Ectodermal cell (in vitro differentiated cells): ENCODE measurements around the gene KCNJ1.

Experiments
- H3K27ac ChIP-seq: 2 replicates; pipeline ENCODE4 v1.7.0; 2013; ENCODE audit warnings: mild to moderate bottlenecking, low read depth, low read length; ENCODE audit not compliant: insufficient read depth, poor library complexity, severe bottlenecking
- H3K27me3 ChIP-seq: 2 replicates; pipeline ENCODE4 v1.7.0; 2013; ENCODE audit warnings: mild to moderate bottlenecking, low read length; ENCODE audit not compliant: insufficient read depth, control insufficient read depth, poor library complexity, severe bottlenecking
- H3K36me3 ChIP-seq: one replicate; pipeline ENCODE4 v1.7.0; 2013; ENCODE audit warnings: low read length; ENCODE audit not compliant: control insufficient read depth, insufficient read depth
- H3K4me1 ChIP-seq: one replicate; pipeline ENCODE4 v1.7.0; 2013; ENCODE audit warnings: low read length; ENCODE audit not compliant: control insufficient read depth, insufficient read depth
- H3K4me3 ChIP-seq: 2 replicates; pipeline ENCODE4 v1.7.0; 2013; ENCODE audit warnings: low read depth, low read length, control low read depth; ENCODE audit not compliant: insufficient read depth
- H3K9me3 ChIP-seq: 2 replicates; pipeline ENCODE4 v1.7.0; 2013; ENCODE audit warnings: mild to moderate bottlenecking, low read length, moderate library complexity; ENCODE audit not compliant: control insufficient read depth
- WGBS, 2 experiments: methylation state at CpG; one replicate each; pipeline ENCODE4 v1.1.7; 2013; ENCODE audit warnings: missing lambda C conversion rate in 2 of 2; 5-methylcytosine and 5-hydroxymethylcytosine counted together

The KCNJ1 gene

DNA sequence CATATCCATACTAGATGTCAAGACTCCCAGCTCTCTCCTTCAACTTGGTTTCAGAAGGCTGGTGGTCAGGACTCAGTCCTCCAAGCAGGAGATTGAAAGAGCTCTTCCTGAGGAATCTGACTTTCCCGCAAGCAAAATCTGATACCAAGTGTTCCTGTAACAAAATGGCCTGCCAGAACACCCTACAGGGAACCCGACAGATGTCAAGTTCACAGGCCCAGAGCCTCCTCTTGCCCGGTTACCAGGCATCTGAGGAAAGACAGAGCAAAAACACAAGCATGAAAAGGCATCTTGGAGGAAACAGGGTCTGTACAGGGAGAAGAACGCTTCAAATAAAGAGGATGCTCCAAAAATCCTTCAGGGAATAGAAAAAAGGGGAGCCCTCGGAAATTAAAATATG, 15.4 kb upstream of the KCNJ1 start:
- Histone ChIP-seq H3K4me3 (no peak overlapping the region), H3K27ac (no peak overlapping the region), H3K27me3 (peaks cover 24% of the 10 kb centered on the region), H3K9me3 (no peaks in the 10 kb centered on the region), H3K4me1 (peaks cover 12% of the 10 kb centered on the region), H3K36me3 (no peaks in the 10 kb centered on the region)
- WGBS, 2 experiments, result 91 to 92% methylated on average over 5 of the region's 5 CpGs

DNA sequence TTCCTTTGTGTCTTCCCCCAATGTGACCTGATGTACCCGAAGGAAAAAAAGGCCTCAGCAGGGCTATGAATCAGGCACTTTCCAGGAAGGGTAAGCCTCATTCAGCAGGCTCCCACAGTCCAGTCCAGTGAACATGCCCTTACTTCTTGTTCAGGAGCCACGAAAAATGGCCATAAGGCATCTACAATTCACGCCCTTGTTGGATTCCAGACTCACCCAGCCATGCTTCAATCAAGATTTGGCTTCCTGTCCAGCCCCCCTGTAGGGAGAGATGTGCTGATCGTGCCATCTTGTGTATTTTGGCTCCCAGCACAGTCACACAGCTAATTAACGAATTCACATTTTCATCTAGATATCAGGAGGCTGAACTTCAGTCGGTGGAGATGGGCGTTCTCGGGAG, 14.1 kb upstream of the KCNJ1 start:
- H3K36me3 ChIP-seq, result no peaks in the 10 kb centered on the region
- 90 to 92% methylated on average over 8 of the region's 8 CpGs for WGBS, 2 experiments
- peaks cover 12% of the 10 kb centered on the region for H3K4me1 ChIP-seq
- H3K27ac ChIP-seq, result no peak overlapping the region
- no peak overlapping the region for H3K4me3 ChIP-seq
- peaks cover 12% of the 10 kb centered on the region for H3K27me3 ChIP-seq
- H3K9me3 ChIP-seq, result no peaks in the 10 kb centered on the region

DNA sequence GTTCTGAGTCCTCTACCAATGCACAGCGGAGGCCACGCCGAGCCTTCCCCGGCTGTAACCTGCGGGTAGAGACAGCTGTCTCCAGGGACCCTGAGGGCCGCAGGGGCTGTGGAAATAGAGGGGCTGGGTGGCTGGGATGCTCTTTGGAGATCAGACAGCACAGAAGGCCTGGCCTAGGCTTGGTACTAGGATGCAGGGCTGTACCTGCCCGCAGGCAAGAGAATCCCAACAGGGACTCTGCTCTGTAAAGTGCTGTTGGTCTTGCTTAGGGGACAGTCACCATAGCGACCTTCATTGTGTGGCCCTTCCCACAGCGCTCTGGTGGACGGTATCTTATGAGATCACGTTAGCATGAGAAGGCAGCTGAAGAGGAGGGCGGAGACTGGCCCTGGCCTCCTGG, 12.7 kb upstream of the KCNJ1 start:
- Histone ChIP-seq H3K27ac (no peak overlapping the region), H3K4me3 (no peak overlapping the region), H3K36me3 (no peaks in the 10 kb centered on the region), H3K4me1 (peaks cover 12% of the 10 kb centered on the region), H3K27me3 (peaks cover 8% of the 10 kb centered on the region), H3K9me3 (no peaks in the 10 kb centered on the region)
- WGBS, 2 experiments, result 67 to 71% methylated on average over 12 of the region's 12 CpGs

DNA sequence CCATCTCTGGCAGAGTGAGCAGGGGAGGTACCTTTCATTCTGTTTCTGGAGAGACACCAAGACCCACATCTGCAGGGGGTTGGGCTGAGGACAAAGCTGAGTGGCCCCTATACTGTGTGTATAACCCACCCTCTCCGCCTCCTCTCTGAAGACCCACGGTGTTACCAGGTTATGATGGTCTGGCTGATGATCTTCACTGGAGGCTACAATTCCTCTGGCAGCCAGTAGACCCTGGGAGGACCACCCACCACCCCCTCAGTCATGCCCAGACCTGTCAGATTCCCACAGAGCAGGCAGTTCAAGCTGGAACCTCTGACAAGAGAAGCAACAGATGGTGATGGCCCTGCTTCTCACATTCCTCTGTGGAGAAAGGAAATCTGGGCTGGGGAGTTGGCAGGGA, 11.4 kb upstream of the KCNJ1 start:
- 90 to 96% methylated on average over 2 of the region's 2 CpGs for WGBS, 2 experiments
- Histone ChIP-seq H3K4me1 (peaks cover 12% of the 10 kb centered on the region), H3K27ac (no peak overlapping the region), H3K4me3 (no peak overlapping the region), H3K27me3 (peaks cover 8% of the 10 kb centered on the region), H3K36me3 (no peaks in the 10 kb centered on the region), H3K9me3 (no peaks in the 10 kb centered on the region)

DNA sequence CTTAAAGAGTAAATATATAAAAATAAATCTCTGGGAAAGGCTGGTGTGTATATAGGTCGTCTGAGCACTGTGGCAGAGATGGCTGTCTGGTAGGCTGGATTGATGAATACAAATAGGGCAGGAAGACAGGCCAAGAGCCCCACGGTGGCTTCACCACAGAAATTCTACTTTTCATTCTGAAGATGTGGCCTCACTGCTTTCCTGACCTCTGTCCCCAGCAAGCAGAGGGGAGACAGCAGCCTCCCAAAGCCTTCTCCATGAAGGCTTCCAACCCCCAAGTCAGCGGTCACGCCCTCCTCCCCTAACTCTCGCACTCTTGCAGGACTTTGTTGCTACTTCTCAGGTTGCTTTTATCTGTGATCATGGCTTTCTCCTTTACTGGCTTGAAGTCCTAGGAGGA, 10.6 kb upstream of the KCNJ1 start:
- no peaks in the 10 kb centered on the region for H3K9me3 ChIP-seq
- H3K27me3 ChIP-seq, result peaks cover 5% of the 10 kb centered on the region
- no peak overlapping the region for H3K4me3 ChIP-seq
- WGBS, 2 experiments, result 88 to 89% methylated on average over 5 of the region's 5 CpGs
- H3K36me3 ChIP-seq, result no peaks in the 10 kb centered on the region
- no peak overlapping the region for H3K27ac ChIP-seq
- H3K4me1 ChIP-seq, result peaks cover 14% of the 10 kb centered on the region

DNA sequence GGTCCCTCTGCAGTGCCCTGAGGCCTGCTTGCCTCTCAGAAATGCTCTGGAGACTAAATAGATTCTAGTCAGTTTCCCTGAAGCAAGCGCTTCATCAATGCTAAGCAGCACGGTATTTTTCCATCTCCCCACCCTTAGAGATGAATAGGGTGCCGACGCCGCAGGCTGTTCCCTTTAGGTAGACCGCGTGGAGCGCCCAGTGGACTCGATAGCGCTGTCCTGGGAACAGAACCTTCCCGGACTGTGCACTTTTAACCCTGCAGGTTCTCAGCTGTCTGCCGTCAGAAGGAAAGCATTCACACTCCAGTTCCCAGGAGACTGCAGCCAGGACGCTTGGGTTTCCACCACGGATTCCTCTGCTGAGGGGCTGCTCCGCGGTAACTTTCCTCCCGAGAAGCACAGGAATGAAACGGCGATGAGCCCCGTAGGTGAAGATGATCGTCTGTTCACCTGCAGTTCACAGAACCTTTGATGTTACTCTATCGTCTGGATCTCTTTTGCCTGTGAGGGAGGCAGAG, 9.1 kb upstream of the KCNJ1 start:
- Histone ChIP-seq H3K4me3 (no peak overlapping the region), H3K4me1 (peaks cover 27% of the 10 kb centered on the region), H3K27me3 (no peaks in the 10 kb centered on the region), H3K9me3 (no peaks in the 10 kb centered on the region), H3K36me3 (no peaks in the 10 kb centered on the region), H3K27ac (no peak overlapping the region)
- 94 to 95% methylated on average over 22 of the region's 22 CpGs for WGBS, 2 experiments

DNA sequence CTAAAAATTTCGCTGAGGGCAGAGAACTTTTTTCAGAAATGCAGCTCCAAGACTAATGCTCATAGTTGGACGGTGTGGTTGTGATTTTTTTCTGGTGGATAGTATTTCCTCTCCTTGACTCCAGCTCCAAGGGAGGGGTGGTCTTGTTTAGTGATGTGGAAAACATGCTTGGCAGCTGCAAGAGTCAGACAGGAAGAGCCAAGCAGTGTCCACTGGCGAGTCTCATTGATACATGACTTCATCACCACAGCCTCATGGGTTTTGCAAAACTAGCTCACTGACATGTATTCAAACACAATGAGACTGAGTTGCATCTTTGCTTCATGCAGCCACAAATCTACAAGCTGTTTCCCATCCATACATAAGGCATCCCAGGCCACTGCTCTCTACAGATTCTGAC, 7.3 kb upstream of the KCNJ1 start:
- no peaks in the 10 kb centered on the region for H3K27me3 ChIP-seq
- no peaks in the 10 kb centered on the region for H3K36me3 ChIP-seq
- H3K27ac ChIP-seq, result no peak overlapping the region
- WGBS, 2 experiments, result 85 to 89% methylated on average over 3 of the region's 3 CpGs
- no peak overlapping the region for H3K4me3 ChIP-seq
- peaks cover 28% of the 10 kb centered on the region for H3K4me1 ChIP-seq
- no peaks in the 10 kb centered on the region for H3K9me3 ChIP-seq

DNA sequence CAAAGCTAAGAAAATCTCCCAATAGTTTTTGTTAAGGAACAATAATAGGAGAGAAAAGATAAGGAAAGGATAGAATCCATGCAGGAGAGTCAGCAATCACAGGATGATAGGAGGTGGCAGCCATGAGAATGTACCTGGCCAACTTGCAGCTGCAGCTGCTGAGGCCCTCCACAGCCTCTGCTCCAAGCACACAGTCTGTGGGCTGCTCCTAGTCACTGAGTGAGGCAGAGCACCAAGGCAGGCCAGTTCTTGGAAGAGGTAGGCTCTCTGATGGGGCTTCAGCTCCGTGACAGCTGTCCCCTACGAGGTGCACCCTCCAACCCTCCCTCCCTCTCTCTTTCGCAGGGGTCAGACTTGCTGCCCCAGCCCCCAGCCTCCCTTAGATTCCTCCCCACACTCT, 5.5 kb upstream of the KCNJ1 start:
- H3K9me3 ChIP-seq, result no peaks in the 10 kb centered on the region
- H3K27me3 ChIP-seq, result no peaks in the 10 kb centered on the region
- WGBS, 2 experiments, result 49 to 51% methylated on average over 3 of the region's 3 CpGs
- no peak overlapping the region for H3K27ac ChIP-seq
- H3K4me3 ChIP-seq, result no peak overlapping the region
- peaks cover 24% of the 10 kb centered on the region for H3K4me1 ChIP-seq
- H3K36me3 ChIP-seq, result no peaks in the 10 kb centered on the region

DNA sequence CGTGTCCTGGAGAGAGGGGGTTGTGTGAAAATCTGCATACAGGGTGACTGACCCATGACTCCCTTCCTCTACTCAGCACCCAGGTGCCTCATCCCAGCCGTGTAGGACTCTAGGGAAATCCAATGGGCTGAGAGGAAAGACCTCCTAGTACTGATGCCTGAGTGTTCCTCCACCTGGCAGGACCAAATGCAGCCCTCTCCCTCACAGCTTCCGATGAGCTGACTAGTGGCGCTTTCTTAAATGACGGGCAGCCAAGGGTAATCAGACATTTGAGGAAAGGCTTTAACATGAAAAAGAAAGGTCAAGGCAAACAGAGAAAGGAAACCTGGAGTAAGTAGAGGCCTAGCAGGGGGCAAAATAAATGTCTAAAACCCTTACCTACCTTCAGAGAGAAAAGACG, 5.0 kb upstream of the KCNJ1 start:
- no peaks in the 10 kb centered on the region for H3K27me3 ChIP-seq
- peaks cover 24% of the 10 kb centered on the region for H3K4me1 ChIP-seq
- WGBS, 2 experiments, result 40 to 54% methylated on average over 5 to 6 of the region's 6 CpGs
- H3K27ac ChIP-seq, result no peak overlapping the region
- no peaks in the 10 kb centered on the region for H3K36me3 ChIP-seq
- no peak overlapping the region for H3K4me3 ChIP-seq
- no peaks in the 10 kb centered on the region for H3K9me3 ChIP-seq

DNA sequence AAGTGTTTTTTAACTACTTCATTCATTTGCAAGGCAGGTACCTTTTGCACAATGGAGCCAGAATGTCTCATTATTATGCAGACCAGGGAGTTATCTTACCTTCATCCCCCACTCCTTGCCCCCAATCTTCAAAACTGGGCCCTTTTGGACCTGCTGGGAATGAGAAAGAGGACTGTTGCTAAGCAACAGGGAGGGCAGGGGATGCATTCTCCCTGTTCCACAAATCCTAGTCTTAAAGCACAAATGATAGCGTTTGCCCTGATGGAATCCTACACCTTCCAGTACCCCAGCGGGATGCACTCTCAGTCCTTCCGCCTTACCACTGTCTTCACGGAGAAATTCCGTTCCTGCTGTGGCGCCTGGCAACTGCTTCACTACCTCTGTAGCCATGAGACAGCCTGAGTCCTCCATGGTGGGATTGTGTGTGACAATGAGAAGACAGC, 4.1 kb upstream of the KCNJ1 start:
- Histone ChIP-seq H3K27ac (peak overlapping the region; percentile 74), H3K4me3 (peak overlapping the region; percentile 12), H3K36me3 (no peaks in the 10 kb centered on the region), H3K27me3 (no peaks in the 10 kb centered on the region), H3K4me1 (peaks cover 24% of the 10 kb centered on the region), H3K9me3 (no peaks in the 10 kb centered on the region)
- 14 to 15% methylated on average over 6 of the region's 6 CpGs for WGBS, 2 experiments
